ENCODE measurements around the gene S100A14.

The S100A14 gene

GRCh38 chr1:153616144-153616916 lies at the start of gene S100A14:
TSS of gene S100A14 (minus strand) at chr1:153616325. CDS start at chr1:153615858, 467 bp downstream.
- FAIRE-seq = no peak
- DNase-seq (ENCODE audit: insufficient read length, low spot score) = no peak

GRCh38 chr1:153663211-153663610 lies 47.1 kb upstream of the S100A14 start:
- no peak for FAIRE-seq
- no peak for DNase-seq (ENCODE audit: insufficient read length, low spot score)

GRCh38 chr1:153662269-153662668 lies 46.1 kb upstream of the S100A14 start:
- no peak for FAIRE-seq
- DNase-seq (ENCODE audit: insufficient read length, low spot score) = no peak

- FAIRE-seq (no peak), DNase-seq (ENCODE audit: insufficient read length, low spot score) (no peak)
Observed at GRCh38 chr1:153661111-153661708, 45.1 kb upstream of the S100A14 start.

- no peak for FAIRE-seq
- no peak for DNase-seq (ENCODE audit: insufficient read length, low spot score)
Observed at GRCh38 chr1:153659656-153660055, 43.5 kb upstream of the S100A14 start.

GRCh38 chr1:153659175-153659534 lies 43.0 kb upstream of the S100A14 start:
- no peak for DNase-seq (ENCODE audit: insufficient read length, low spot score)
- no peak for FAIRE-seq

- FAIRE-seq = peak; percentile 82
- DNase-seq (ENCODE audit: insufficient read length, low spot score) = peak; percentile 82
Observed at GRCh38 chr1:153658400-153659174, 42.5 kb upstream of the S100A14 start, which contains the start of gene SNAPIN. TSS of gene SNAPIN (plus strand) at chr1:153658703. CDS start at chr1:153658744, 41 bp downstream.

GRCh38 chr1:153655333-153655732 lies 39.2 kb upstream of the S100A14 start:
- DNase-seq (ENCODE audit: insufficient read length, low spot score) (no peak), FAIRE-seq (no peak)

GRCh38 chr1:153652805-153653500 lies 36.8 kb upstream of the S100A14 start:
- DNase-seq (ENCODE audit: insufficient read length, low spot score) (no peak), FAIRE-seq (no peak)

- DNase-seq (ENCODE audit: insufficient read length, low spot score) = no peak
- FAIRE-seq = no peak
Observed at GRCh38 chr1:153651771-153652170, 35.6 kb upstream of the S100A14 start.

- DNase-seq (ENCODE audit: insufficient read length, low spot score) (no peak), FAIRE-seq (no peak)
Observed at GRCh38 chr1:153649863-153650235, 33.7 kb upstream of the S100A14 start.

GRCh38 chr1:153649137-153649862 lies 33.2 kb upstream of the S100A14 start:
- no peak for DNase-seq (ENCODE audit: insufficient read length, low spot score)
- no peak for FAIRE-seq

- DNase-seq (ENCODE audit: insufficient read length, low spot score) = no peak
- no peak for FAIRE-seq
Observed at GRCh38 chr1:153648000-153648643, 32.0 kb upstream of the S100A14 start.

- FAIRE-seq (no peak), DNase-seq (ENCODE audit: insufficient read length, low spot score) (no peak)
Observed at GRCh38 chr1:153647346-153647714, 31.2 kb upstream of the S100A14 start.

GRCh38 chr1:153646672-153647345 lies 30.7 kb upstream of the S100A14 start:
- no peak for DNase-seq (ENCODE audit: insufficient read length, low spot score)
- FAIRE-seq = no peak

- DNase-seq (ENCODE audit: insufficient read length, low spot score) (no peak), FAIRE-seq (no peak)
Observed at GRCh38 chr1:153643816-153644215, 27.7 kb upstream of the S100A14 start.

GRCh38 chr1:153643100-153643499 lies 27.0 kb upstream of the S100A14 start:
- no peak for DNase-seq (ENCODE audit: insufficient read length, low spot score)
- FAIRE-seq = no peak

- no peak for FAIRE-seq
Observed at GRCh38 chr1:153642161-153642560, 26.0 kb upstream of the S100A14 start.

GRCh38 chr1:153640861-153641260 lies 24.7 kb upstream of the S100A14 start:
- DNase-seq (ENCODE audit: insufficient read length, low spot score) (no peak), FAIRE-seq (no peak)

More at GRCh38 chr1:153642161-153642560, 26.0 kb upstream of the S100A14 start:
- no peak for DNase-seq (ENCODE audit: insufficient read length, low spot score)

Data from GM19239 (cell line).